Loucy (cell line): Measurements from ENCODE around the gene MTMR2.

Experiments used
- CTCF ChIP-seq: fragments of 200-600 bp; sonication (generic); conservative IDR thresholded peaks from 2 replicates; pipeline ENCODE4 v1.5.1; 2014; ENCODE audit warnings: mild to moderate bottlenecking, antibody characterized with exemption, low read length
- EZH2phosphoT487 ChIP-seq: fragments of 200-600 bp; IDR thresholded peaks from 2 replicates; pipeline ENCODE4 v1.6.1; 2018; ENCODE audit warnings: antibody characterized with exemption, mild to moderate bottlenecking, moderate library complexity, borderline replicate concordance

GRCh38 chr11:95920460-95921105 lies 3.3 kb downstream of the MTMR2 start:
- TF ChIP-seq CTCF (no peak), EZH2phosphoT487 (no peak)
